ENCODE data around the gene SPIN1. TPM values are rescaled to one million over a fixed set of nuclear protein-coding genes. Genes with fewer than 3 reads are reported as not detected.

Gene SPIN1
- polyA plus RNA-seq, 1 donor: 83.0 TPM

DNA sequence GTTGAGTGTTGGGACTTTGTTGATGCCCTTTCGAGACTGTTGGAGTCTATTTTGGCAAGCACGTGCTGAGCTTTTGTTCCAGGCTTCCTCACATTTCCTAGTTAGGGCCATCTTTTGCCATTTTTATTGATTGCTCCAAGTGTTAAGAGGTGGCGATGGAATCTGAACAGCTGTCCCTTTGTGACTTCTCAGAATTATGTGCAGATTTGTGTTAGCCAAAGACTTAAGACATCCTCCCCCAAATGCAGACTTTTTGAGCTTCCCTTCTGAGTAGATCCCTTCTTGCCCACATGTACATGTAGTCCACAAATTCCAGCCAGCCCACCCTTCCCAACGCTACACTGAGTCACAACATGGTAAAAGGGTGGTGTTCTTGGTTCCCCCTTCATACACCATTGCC lies 59.2 kb downstream of the SPIN1 start:
- Histone ChIP-seq H3K27me3 (ENCODE audit: control insufficient read depth, insufficient read depth, low read length) (no peaks in the 10 kb centered on the region), H3K36me3 (ENCODE audit: control insufficient read depth, insufficient read depth, low read length) (peaks cover 47% of the 10 kb centered on the region), H3K9me3 (ENCODE audit: control insufficient read depth, low read depth, low read length) (no peaks in the 10 kb centered on the region), H3K4me3 (ENCODE audit: low read length) (no peak overlapping the region), H3K27ac (ENCODE audit: low read length) (no peak overlapping the region), H3K4me1 (ENCODE audit: control insufficient read depth, insufficient read depth, low read length) (no peaks in the 10 kb centered on the region)
- WGBS (ENCODE audit: insufficient coverage, low lambda C conversion rate): no CpG with 5 or more reads among the region's 4 CpGs
- DNase-seq: no peak

DNA sequence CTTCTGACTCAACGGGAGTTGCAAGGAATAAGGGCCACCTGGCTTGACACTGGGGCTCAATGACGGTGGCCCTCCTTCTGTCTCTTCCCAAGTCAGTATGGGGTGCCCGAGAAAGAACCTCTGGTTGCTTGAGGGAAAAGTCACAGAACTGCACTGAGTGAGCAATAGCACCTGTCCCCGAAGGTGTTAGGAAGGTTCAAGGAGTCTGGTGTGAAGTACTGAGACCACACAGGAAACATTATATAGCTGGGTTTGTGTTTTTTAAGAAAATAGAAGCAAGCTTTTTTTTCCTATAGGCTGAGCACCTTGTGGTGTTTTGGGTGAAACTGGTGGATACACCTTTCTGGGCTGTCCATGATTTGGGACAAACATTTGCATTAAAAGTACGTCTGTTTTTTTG lies 62.9 kb downstream of the SPIN1 start:
- WGBS (ENCODE audit: insufficient coverage, low lambda C conversion rate): no CpG with 5 or more reads among the region's 5 CpGs
- Histone ChIP-seq H3K4me3 (ENCODE audit: low read length) (no peak overlapping the region), H3K36me3 (ENCODE audit: control insufficient read depth, insufficient read depth, low read length) (peaks cover 42% of the 10 kb centered on the region), H3K27ac (ENCODE audit: low read length) (no peak overlapping the region), H3K27me3 (ENCODE audit: control insufficient read depth, insufficient read depth, low read length) (no peaks in the 10 kb centered on the region), H3K4me1 (ENCODE audit: control insufficient read depth, insufficient read depth, low read length) (no peaks in the 10 kb centered on the region), H3K9me3 (ENCODE audit: control insufficient read depth, low read depth, low read length) (no peaks in the 10 kb centered on the region)
- no peak for DNase-seq

DNA sequence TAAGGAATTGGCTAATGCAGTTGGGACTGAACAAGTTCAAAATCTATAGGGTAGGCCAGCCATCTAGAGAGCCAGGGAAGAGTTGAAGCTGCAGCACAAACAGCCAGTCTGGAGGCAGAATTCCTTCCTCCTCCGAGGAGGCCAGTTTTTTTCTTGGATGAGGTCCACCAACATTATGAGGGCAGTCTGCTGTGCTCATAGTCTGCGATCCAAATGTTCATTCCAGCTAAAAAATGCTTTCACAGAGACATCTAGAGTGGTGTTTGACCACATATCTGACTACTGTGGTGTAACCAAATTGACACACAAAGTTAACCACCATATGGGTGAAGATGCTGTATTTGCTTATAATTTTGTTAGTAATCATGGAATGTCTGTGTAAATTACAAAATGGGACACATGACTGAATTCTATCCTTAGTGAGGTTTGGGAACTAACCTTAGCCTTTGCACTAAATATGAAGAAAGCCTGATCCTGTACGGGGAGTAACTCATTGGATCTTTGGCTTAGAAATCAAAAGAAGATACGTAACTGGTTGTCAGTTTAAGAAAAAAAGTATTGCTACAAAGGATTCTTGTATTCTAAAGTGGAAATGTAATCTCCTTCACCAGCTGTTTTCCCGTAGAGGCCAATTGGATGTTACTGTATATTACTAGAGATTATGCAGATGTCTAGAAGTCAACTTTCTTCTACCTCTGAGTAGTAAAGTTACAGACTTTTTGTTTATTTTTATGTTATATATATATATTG lies 70.6 kb downstream of the SPIN1 start:
- H3K9me3 ChIP-seq (ENCODE audit: control insufficient read depth, low read depth, low read length): no peaks in the 10 kb centered on the region
- peaks cover 14% of the 10 kb centered on the region for H3K36me3 ChIP-seq (ENCODE audit: control insufficient read depth, insufficient read depth, low read length)
- no peak overlapping the region for H3K4me3 ChIP-seq (ENCODE audit: low read length)
- H3K4me1 ChIP-seq (ENCODE audit: control insufficient read depth, insufficient read depth, low read length): no peaks in the 10 kb centered on the region
- no peak overlapping the region for H3K27ac ChIP-seq (ENCODE audit: low read length)
- no peaks in the 10 kb centered on the region for H3K27me3 ChIP-seq (ENCODE audit: control insufficient read depth, insufficient read depth, low read length)
- WGBS (ENCODE audit: insufficient coverage, low lambda C conversion rate): 77% methylated on average over 3 of the region's 5 CpGs
- no peak for DNase-seq

DNA sequence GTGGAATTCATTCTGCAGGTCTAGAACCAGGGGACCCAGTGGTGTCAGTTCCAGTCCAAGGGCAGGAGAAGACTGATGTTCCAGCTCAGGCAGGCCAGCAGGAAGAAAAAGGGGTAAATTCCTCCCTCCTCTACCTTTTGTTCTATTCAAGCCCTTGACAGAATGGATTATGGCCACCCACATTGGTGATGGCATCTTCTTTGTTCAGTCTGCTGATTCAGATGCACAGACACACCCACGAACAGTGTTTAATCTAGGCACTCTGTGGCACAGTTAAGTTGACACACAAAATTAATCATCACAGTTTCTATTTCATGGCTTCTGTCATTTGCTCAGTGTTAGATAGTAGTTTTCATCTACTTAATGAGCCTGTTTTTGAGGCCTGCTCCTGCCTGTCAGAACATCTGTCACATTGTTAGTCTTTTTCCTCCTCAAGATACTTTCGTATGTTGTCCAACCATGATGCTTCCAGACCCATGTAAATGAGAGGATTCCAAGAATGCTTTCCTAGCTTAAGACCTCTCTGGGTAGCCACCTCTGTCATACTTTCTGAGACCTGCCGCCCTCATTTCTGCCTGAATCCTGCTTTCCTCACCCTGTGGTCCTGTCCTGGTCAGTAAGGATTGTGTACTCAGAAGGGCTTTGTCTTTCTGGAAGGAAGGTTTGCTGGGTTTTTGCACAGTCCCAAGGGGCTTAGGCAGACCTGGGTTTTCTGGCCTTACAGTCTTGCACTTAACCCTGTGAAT lies 72.5 kb downstream of the SPIN1 start:
- H3K27ac ChIP-seq (ENCODE audit: low read length): no peak overlapping the region
- no peaks in the 10 kb centered on the region for H3K4me1 ChIP-seq (ENCODE audit: control insufficient read depth, insufficient read depth, low read length)
- H3K36me3 ChIP-seq (ENCODE audit: control insufficient read depth, insufficient read depth, low read length): peaks cover 19% of the 10 kb centered on the region
- no peak for DNase-seq
- H3K27me3 ChIP-seq (ENCODE audit: control insufficient read depth, insufficient read depth, low read length): no peaks in the 10 kb centered on the region
- no CpG with 5 or more reads among the region's 3 CpGs for WGBS (ENCODE audit: insufficient coverage, low lambda C conversion rate)
- no peak overlapping the region for H3K4me3 ChIP-seq (ENCODE audit: low read length)
- no peaks in the 10 kb centered on the region for H3K9me3 ChIP-seq (ENCODE audit: control insufficient read depth, low read depth, low read length)

DNA sequence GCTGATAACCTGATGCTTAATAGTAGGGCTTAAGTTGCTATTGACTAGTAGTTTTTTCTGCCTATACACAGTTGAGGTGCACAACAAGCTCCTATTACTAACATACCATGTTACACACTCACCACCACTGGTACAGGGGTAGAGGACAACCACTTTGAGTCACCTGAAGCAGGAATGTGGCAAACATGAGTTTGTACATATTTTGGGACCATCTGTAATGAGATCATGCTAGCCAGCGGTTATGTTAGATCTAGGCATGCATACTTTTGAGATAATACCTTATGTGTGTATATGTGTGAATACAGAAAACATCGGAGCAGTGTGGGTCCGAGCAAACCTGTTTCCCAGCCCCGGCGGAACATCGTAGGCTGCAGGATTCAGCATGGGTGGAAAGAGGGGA lies 73.9 kb downstream of the SPIN1 start:
- DNase-seq: no peak
- no peak overlapping the region for H3K4me3 ChIP-seq (ENCODE audit: low read length)
- H3K27ac ChIP-seq (ENCODE audit: low read length): no peak overlapping the region
- H3K36me3 ChIP-seq (ENCODE audit: control insufficient read depth, insufficient read depth, low read length): peaks cover 22% of the 10 kb centered on the region
- H3K9me3 ChIP-seq (ENCODE audit: control insufficient read depth, low read depth, low read length): no peaks in the 10 kb centered on the region
- no peaks in the 10 kb centered on the region for H3K27me3 ChIP-seq (ENCODE audit: control insufficient read depth, insufficient read depth, low read length)
- H3K4me1 ChIP-seq (ENCODE audit: control insufficient read depth, insufficient read depth, low read length): no peaks in the 10 kb centered on the region
- WGBS (ENCODE audit: insufficient coverage, low lambda C conversion rate): 100% methylated on average over 1 of the region's 6 CpGs

DNA sequence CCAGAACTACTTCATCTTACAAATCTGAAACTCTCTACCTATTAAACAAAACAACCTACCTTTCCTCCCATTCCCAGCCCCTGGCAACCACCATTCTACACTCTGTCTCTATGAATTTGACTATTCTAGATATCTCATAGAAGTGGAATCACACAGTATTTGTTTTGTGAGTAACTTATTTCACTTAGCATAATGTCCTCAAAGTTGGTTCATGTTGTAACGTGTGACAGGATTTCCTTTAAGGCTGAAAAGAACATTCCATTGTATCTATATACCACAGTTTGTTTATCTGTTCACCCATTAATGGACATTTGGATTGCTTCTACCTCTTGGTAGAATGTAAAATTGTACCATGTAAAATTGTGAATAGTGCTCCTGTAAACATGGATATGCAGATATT lies 76.6 kb downstream of the SPIN1 start:
- Histone ChIP-seq H3K4me3 (ENCODE audit: low read length) (no peak overlapping the region), H3K27ac (ENCODE audit: low read length) (no peak overlapping the region), H3K4me1 (ENCODE audit: control insufficient read depth, insufficient read depth, low read length) (no peaks in the 10 kb centered on the region), H3K36me3 (ENCODE audit: control insufficient read depth, insufficient read depth, low read length) (peaks cover 41% of the 10 kb centered on the region), H3K9me3 (ENCODE audit: control insufficient read depth, low read depth, low read length) (no peaks in the 10 kb centered on the region), H3K27me3 (ENCODE audit: control insufficient read depth, insufficient read depth, low read length) (no peaks in the 10 kb centered on the region)
- WGBS (ENCODE audit: insufficient coverage, low lambda C conversion rate): 75% methylated on average over 1 of the region's 1 CpG
- no peak for DNase-seq

DNA sequence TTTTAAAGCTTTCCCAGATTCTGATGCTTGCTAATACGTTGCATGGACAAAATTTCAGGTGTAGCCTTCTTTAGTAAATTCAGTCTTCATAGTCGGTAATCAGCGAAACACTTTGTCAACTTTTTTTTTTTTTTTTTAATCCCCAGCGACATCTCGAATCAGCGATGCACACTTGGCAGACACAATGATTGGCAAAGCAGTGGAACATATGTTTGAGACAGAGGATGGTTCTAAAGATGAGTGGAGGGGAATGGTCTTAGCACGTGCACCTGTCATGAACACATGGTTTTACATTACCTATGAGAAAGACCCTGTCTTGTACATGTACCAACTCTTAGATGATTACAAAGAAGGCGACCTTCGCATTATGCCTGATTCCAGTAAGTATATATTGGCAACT lies 80.0 kb downstream of the SPIN1 start:
- no peak overlapping the region for H3K4me3 ChIP-seq (ENCODE audit: low read length)
- no peaks in the 10 kb centered on the region for H3K9me3 ChIP-seq (ENCODE audit: control insufficient read depth, low read depth, low read length)
- DNase-seq: no peak
- no peaks in the 10 kb centered on the region for H3K27me3 ChIP-seq (ENCODE audit: control insufficient read depth, insufficient read depth, low read length)
- H3K27ac ChIP-seq (ENCODE audit: low read length): no peak overlapping the region
- WGBS (ENCODE audit: insufficient coverage, low lambda C conversion rate): 100% methylated on average over 1 of the region's 9 CpGs
- peaks cover 49% of the 10 kb centered on the region for H3K36me3 ChIP-seq (ENCODE audit: control insufficient read depth, insufficient read depth, low read length)
- H3K4me1 ChIP-seq (ENCODE audit: control insufficient read depth, insufficient read depth, low read length): no peaks in the 10 kb centered on the region

DNA sequence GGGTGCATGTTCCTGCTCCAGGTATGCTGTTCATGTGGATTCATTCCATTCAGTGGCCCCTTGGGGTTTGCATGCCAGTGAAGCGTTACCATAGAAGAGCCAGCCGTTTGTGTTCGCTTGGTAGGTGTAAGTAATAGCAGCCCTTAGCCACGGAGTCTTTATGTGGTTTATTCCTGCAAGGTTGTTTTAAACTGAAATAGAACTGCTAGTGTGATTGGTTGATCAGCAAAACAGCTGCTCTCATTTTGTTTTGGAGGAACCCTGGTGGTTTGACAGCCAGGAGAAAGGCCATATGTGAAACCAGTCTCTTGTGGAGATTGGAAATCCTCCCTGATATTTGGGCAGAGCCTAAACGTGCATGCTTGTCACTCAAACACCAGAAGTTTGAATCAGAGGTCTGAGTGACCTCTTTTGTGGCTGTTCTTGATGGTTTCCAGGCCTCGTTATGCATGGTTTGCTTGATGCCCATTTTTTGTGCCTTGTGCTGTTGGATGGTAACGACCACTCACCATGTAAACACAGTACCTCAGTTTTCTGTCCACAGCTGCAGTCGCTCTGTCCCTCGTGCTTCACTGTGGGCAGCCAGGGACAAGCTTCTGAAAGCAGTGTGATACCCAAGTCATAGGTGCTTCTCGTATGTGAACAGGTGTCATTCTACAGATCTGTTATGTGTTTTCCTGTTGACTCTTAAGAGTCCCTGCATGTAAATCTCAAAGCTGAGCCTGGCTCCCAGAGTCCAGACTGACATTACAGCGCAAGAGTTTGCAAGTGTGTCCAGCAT lies 88.4 kb downstream of the SPIN1 start:
- no peaks in the 10 kb centered on the region for H3K9me3 ChIP-seq (ENCODE audit: control insufficient read depth, low read depth, low read length)
- H3K4me3 ChIP-seq (ENCODE audit: low read length): no peak overlapping the region
- H3K4me1 ChIP-seq (ENCODE audit: control insufficient read depth, insufficient read depth, low read length): no peaks in the 10 kb centered on the region
- no peak for DNase-seq
- no peak overlapping the region for H3K27ac ChIP-seq (ENCODE audit: low read length)
- 100% methylated on average over 1 of the region's 11 CpGs for WGBS (ENCODE audit: insufficient coverage, low lambda C conversion rate)
- no peaks in the 10 kb centered on the region for H3K27me3 ChIP-seq (ENCODE audit: control insufficient read depth, insufficient read depth, low read length)
- peaks cover 34% of the 10 kb centered on the region for H3K36me3 ChIP-seq (ENCODE audit: control insufficient read depth, insufficient read depth, low read length)

DNA sequence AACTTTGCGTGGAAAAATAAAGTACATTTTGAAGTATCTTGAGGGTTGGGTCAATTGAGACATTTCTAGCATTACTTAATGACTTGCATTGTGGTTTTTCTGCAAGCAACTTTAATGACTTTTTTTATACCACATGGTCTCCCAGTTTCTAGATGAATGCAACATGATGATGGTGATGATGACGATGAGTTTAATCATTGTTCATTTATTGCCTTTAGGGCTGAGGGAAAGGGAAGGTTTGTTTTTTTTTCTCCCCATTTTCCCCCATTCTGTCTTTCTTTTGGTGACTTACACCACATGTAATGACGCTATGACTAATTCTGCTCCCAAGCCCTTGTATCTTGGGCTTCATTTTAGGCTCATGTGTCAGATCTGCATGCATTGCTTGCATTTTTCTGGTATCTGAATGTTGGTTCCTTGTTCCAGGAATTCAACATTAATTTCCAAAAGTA lies 89.1 kb downstream of the SPIN1 start:
- H3K36me3 ChIP-seq (ENCODE audit: control insufficient read depth, insufficient read depth, low read length): peaks cover 28% of the 10 kb centered on the region
- no peak overlapping the region for H3K27ac ChIP-seq (ENCODE audit: low read length)
- no peak for DNase-seq
- no peaks in the 10 kb centered on the region for H3K4me1 ChIP-seq (ENCODE audit: control insufficient read depth, insufficient read depth, low read length)
- 60% methylated on average over 1 of the region's 3 CpGs for WGBS (ENCODE audit: insufficient coverage, low lambda C conversion rate)
- H3K4me3 ChIP-seq (ENCODE audit: low read length): no peak overlapping the region
- no peaks in the 10 kb centered on the region for H3K9me3 ChIP-seq (ENCODE audit: control insufficient read depth, low read depth, low read length)
- H3K27me3 ChIP-seq (ENCODE audit: control insufficient read depth, insufficient read depth, low read length): no peaks in the 10 kb centered on the region

DNA sequence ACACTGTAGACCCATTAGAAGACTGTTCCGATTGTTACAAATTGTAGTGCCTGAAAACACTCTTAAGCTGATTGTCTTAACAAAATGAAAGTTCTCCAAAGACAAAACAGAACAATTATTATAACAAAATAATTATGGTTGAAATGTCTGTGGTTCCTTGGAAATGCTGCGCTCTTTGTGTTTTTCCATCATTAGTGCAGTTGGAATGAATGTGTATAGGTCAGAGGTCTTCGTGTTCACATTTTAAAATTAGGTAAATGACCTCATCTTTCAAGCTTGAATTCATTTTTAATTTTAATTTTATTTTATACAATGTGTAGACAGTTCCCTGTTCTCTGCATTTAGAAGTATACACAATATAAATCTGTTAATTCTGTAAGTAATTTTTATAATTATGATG lies 90.0 kb downstream of the SPIN1 start:
- Histone ChIP-seq H3K36me3 (ENCODE audit: control insufficient read depth, insufficient read depth, low read length) (peaks cover 26% of the 10 kb centered on the region), H3K4me3 (ENCODE audit: low read length) (no peak overlapping the region), H3K27me3 (ENCODE audit: control insufficient read depth, insufficient read depth, low read length) (no peaks in the 10 kb centered on the region), H3K4me1 (ENCODE audit: control insufficient read depth, insufficient read depth, low read length) (no peaks in the 10 kb centered on the region), H3K27ac (ENCODE audit: low read length) (no peak overlapping the region), H3K9me3 (ENCODE audit: control insufficient read depth, low read depth, low read length) (no peaks in the 10 kb centered on the region)
- DNase-seq: no peak
- WGBS (ENCODE audit: insufficient coverage, low lambda C conversion rate): 90% methylated on average over 2 of the region's 3 CpGs
